Activated T-cell treated with anti-CD3 and anti-CD28 coated beads, Interleukin-2, amount 50 U/mL, for 4 hours (primary cell): Measurements from ENCODE around the gene CRK. TPM values are rescaled to one million over a fixed set of nuclear protein-coding genes. Genes with fewer than 3 reads are reported as not detected.

ENCODE experiments used
- total RNA-seq, 3 donors: library from RNA; stranded (reverse); gene quantifications; one replicate each; pipeline ENCODE4 v1.2.1, GENCODE V29; 2021

The CRK gene
- total RNA-seq, 3 donors from 2014 or later, result 21.0 to 22.4 (median 22.0) TPM

Other genes starting within 250 kb of the CRK start
- not detected for gene BHLHA9, start 185.8 kb downstream of the CRK start, total RNA-seq
- not detected for gene TRARG1, start 176.6 kb downstream of the CRK start, total RNA-seq
- 100 to 1,000 TPM; 470 to 529 (median 478) TPM for gene YWHAE, start 56.0 kb downstream of the CRK start, total RNA-seq
- gene MYO1C, start 36.5 kb upstream of the CRK start, total RNA-seq, result 10 to 100 TPM; 16.7 to 34.5 (median 18.3) TPM
- 10 to 100 TPM; 21.6 to 30.0 (median 22.8) TPM for gene INPP5K, start 60.4 kb upstream of the CRK start, total RNA-seq
- gene PITPNA, start 106.6 kb upstream of the CRK start, total RNA-seq, result 100 to 1,000 TPM in 1 of 3 donors, 10 to 100 TPM in 2; 95.4 to 103 (median 97.4) TPM
- gene SLC43A2, start 172.6 kb upstream of the CRK start, total RNA-seq, result 1 to 10 TPM; 4.1 to 9.4 (median 5.0) TPM
- 1 to 10 TPM; 1.3 to 2.0 (median 1.6) TPM for gene SCARF1, start 189.5 kb upstream of the CRK start, total RNA-seq
- 1 to 10 TPM; 2.0 to 2.7 (median 2.3) TPM for gene RILP, start 193.6 kb upstream of the CRK start, total RNA-seq
- gene PRPF8, start 228.6 kb upstream of the CRK start, total RNA-seq, result 100 to 1,000 TPM; 506 to 585 (median 522) TPM